PFSK-1 (cell line): ENCODE data around the gene NUDT13.

Experiments
- FOXP2 ChIP-seq: optimal IDR thresholded peaks from 2 replicates; pipeline ENCODE3; 2011; ENCODE audit warnings: borderline replicate concordance, control low read depth, inconsistent platforms; ENCODE audit not compliant: insufficient read depth; ENCODE audit errors: extremely low read length, extremely low read depth
- POLR2AphosphoS5 ChIP-seq: IDR thresholded peaks from 2 replicates; pipeline ENCODE4 v1.6.1; 2012; ENCODE audit warnings: low read depth, mild to moderate bottlenecking, control low read depth, low read length, moderate library complexity
- SIN3A ChIP-seq: IDR thresholded peaks from 2 replicates; pipeline ENCODE4 v1.6.1; 2012; ENCODE audit warnings: mild to moderate bottlenecking, low read length, moderate library complexity, borderline replicate concordance; ENCODE audit not compliant: insufficient read depth
- TAF1 ChIP-seq: IDR thresholded peaks from 2 replicates; pipeline ENCODE4 v1.6.1; 2012; ENCODE audit warnings: low read length, control low read depth, borderline replicate concordance; ENCODE audit not compliant: insufficient read depth
- TF ChIP-seq, protein P1 (sequence below), 2 experiments: IDR thresholded peaks; 2 replicates each; pipeline versions ENCODE4 v1.6.1 to v1.8.0; 2011 to 2012; ENCODE audit warnings: low read depth in 2 of 2, low read length in 2 of 2, control low read depth in 1 of 2, inconsistent platforms in 1 of 2, mild to moderate bottlenecking in 1 of 2, moderate library complexity in 1 of 2; ENCODE audit not compliant: insufficient read depth in 1 of 2

The NUDT13 gene

DNA sequence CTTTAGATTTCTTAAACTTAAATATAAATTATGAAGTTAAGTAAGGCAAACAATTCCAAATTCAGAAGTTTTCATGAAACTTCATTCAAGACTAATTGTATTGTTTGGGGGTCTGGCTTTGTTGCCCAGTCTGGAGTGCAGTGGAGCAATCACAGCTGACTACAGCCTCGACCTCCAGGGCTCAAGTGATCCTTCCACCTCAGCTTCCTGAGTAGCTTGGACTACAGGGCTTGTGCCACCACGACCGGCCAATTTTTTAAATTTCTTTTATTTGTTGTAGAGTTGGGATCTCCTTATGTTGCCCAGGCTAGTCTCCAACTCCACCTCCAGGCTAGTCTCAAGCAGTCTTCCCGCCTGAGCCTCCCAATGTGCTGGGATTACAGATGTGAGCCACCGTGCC lies 26.0 kb upstream of the NUDT13 start:
- TF ChIP-seq, protein P1, sequence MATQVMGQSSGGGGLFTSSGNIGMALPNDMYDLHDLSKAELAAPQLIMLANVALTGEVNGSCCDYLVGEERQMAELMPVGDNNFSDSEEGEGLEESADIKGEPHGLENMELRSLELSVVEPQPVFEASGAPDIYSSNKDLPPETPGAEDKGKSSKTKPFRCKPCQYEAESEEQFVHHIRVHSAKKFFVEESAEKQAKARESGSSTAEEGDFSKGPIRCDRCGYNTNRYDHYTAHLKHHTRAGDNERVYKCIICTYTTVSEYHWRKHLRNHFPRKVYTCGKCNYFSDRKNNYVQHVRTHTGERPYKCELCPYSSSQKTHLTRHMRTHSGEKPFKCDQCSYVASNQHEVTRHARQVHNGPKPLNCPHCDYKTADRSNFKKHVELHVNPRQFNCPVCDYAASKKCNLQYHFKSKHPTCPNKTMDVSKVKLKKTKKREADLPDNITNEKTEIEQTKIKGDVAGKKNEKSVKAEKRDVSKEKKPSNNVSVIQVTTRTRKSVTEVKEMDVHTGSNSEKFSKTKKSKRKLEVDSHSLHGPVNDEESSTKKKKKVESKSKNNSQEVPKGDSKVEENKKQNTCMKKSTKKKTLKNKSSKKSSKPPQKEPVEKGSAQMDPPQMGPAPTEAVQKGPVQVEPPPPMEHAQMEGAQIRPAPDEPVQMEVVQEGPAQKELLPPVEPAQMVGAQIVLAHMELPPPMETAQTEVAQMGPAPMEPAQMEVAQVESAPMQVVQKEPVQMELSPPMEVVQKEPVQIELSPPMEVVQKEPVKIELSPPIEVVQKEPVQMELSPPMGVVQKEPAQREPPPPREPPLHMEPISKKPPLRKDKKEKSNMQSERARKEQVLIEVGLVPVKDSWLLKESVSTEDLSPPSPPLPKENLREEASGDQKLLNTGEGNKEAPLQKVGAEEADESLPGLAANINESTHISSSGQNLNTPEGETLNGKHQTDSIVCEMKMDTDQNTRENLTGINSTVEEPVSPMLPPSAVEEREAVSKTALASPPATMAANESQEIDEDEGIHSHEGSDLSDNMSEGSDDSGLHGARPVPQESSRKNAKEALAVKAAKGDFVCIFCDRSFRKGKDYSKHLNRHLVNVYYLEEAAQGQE (IDR thresholded peaks at IDR 0.05; ENCODE audit: insufficient read depth in 1 of 2, low read depth in 2 of 2, low read length in 2 of 2) = no peak
- TF ChIP-seq TAF1 (no peak), FOXP2 (no peak), POLR2AphosphoS5 (no peak), SIN3A (no peak)

DNA sequence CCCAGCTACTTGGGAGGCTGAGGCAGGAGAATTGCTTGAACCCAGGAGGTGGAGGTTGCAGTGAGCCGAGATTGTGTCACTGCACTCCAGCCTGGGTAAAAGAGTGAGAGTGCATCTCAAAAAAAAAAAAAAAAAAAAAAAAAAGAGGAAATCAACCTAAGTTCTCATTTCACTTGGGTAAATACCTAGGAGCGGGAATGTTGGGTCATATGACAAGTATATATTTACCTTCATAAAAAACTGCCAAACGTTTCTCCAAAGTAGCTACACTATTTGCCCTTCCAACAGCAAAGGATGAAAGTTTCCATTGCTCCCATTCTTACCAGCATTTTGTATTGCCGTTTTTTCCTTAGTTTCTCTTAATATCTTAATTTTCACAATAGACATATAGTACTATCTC lies 23.4 kb upstream of the NUDT13 start:
- TF ChIP-seq SIN3A (no peak), TAF1 (no peak), FOXP2 (no peak), POLR2AphosphoS5 (no peak)
- TF ChIP-seq, protein P1 (IDR thresholded peaks at IDR 0.05; ENCODE audit: insufficient read depth in 1 of 2, low read depth in 2 of 2, low read length in 2 of 2) = no peak

DNA sequence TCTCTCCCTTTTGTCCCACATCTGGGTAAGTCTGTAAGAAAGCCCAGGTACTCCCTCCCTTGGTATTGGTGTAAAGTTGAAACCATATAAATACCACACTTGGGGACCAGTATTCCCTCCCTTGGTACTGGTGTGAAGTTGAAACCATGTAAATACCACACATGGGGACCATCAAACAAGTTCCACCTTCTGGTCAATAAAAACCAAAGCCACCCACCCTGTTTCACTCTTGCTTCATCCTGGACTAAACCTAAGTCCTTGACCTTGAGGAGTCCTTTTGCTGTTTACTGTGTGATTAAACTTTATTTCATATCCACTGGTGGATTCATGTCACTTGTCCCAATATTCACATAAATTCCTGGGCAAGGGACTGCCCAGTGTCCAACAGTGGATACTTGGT lies 22.0 kb upstream of the NUDT13 start:
- no peak for TF ChIP-seq POLR2AphosphoS5

DNA sequence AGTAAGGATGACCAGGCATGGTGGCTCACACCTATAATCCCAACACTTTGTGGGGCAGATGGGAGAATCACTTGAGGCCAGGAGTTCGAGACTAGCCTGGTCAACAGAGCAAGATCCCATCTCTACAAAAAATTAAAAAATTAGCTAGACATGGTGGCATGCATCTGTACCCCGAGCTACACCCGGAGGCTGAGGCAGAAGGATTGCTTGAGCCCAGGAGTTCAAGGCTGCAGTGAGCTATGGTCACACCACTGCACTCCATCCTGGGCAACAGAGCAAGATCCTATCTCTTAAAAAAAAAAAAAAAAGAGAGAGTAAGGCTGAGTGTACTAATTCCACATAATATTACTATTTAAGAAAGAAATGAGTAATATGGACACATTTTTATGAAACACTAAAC lies 17.4 kb upstream of the NUDT13 start:
- TF ChIP-seq TAF1 = no peak
- TF ChIP-seq SIN3A = no peak
- TF ChIP-seq, protein P1 (IDR thresholded peaks at IDR 0.05; ENCODE audit: insufficient read depth in 1 of 2, low read depth in 2 of 2, low read length in 2 of 2) = no peak
- TF ChIP-seq POLR2AphosphoS5 = no peak
- no peak for TF ChIP-seq FOXP2

DNA sequence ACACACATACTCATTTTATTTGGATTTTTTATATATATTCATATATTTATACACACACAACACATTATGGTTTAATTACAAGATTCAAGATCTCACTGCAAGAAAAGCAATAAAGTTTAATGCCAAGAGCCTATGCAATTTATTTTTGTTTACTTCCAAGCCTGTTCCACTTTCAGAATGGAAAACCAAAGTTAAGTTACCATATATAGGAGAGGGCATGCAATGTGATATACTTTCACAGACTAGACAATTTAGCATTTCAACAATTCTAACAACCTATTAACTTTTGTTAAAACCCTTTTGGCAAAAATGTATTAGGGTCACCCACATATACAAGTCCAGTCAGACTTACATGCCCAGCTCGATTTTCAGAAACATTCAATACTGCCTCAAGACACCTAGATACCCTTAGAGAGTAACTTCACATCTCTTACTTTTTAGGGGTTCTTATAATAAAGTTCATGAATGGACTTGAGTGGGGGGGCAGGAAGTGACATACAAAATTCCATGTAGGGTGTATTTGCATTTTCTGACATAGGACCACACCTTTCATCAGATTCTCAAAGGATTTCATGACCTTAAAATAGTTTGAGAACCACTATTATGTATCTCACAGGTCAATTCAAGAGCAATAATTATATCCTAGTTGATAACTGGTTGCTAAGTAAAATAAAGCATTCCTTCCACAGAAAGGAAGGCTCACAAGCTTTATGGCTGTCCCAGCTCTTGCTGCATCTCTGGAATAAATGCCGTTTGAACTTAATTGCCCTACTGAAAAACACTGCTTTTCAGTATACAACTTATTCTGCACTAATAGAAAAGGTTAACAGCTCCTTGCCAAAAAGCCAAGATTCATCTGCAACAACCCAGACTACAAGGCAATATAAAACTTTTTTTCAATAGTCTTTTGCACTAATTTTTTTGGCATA lies 16.1 kb upstream of the NUDT13 start:
- TF ChIP-seq FOXP2 (no peak), POLR2AphosphoS5 (no peak), SIN3A (no peak), TAF1 (no peak)
- TF ChIP-seq, protein P1 (IDR thresholded peaks at IDR 0.05; ENCODE audit: insufficient read depth in 1 of 2, low read depth in 2 of 2, low read length in 2 of 2) = no peak
